ENCODE results near the gene SNAI3.
A peak's percentile ranks its signal among the peaks of the same experiment; 100 is the strongest.

SNAI3 gene

GRCh38 chr16:88640039-88640495 is 46.2 kb downstream of the SNAI3 start:
- no peak for ATAC-seq
- H3K27me3 Mint-ChIP-seq = peaks cover 23% of the 10 kb centered on the region
- H3K36me3 Mint-ChIP-seq (ENCODE audit: low read depth) = peaks cover 10% of the 10 kb centered on the region
- H3K9me3 Mint-ChIP-seq = peaks cover 4% of the 10 kb centered on the region
- no peak for DNase-seq
- peaks cover 42% of the 10 kb centered on the region for H3K4me1 Mint-ChIP-seq
- H3K4me3 Mint-ChIP-seq = no peak overlapping the region
- H3K27ac Mint-ChIP-seq = no peak overlapping the region

GRCh38 chr16:88639231-88640038 is 46.9 kb downstream of the SNAI3 start:
- no peak for ATAC-seq
- H3K36me3 Mint-ChIP-seq (ENCODE audit: low read depth) = peaks cover 10% of the 10 kb centered on the region
- H3K4me3 Mint-ChIP-seq = no peak overlapping the region
- peaks cover 43% of the 10 kb centered on the region for H3K4me1 Mint-ChIP-seq
- no peak overlapping the region for H3K27ac Mint-ChIP-seq
- no peak for DNase-seq
- peaks cover 23% of the 10 kb centered on the region for H3K27me3 Mint-ChIP-seq
- peaks cover 4% of the 10 kb centered on the region for H3K9me3 Mint-ChIP-seq

- DNase-seq = no peak
- H3K36me3 Mint-ChIP-seq (ENCODE audit: low read depth) = peaks cover 3% of the 10 kb centered on the region
- peaks cover 23% of the 10 kb centered on the region for H3K27me3 Mint-ChIP-seq
- H3K4me1 Mint-ChIP-seq = peaks cover 49% of the 10 kb centered on the region
- no peak for ATAC-seq
- H3K27ac Mint-ChIP-seq = no peak within 1 kb of the TSS
- no peak within 1 kb of the TSS for H3K4me3 Mint-ChIP-seq
- H3K9me3 Mint-ChIP-seq = peaks cover 4% of the 10 kb centered on the region
These were observed 47.7 kb downstream of the SNAI3 start, which contains the start of gene IL17C for GRCh38 chr16:88638323-88639230. Gene IL17C, plus strand, starts transcription at chr16:88638572. Its CDS starts 70 bp downstream, at chr16:88638642.

- Mint-ChIP-seq H3K4me3 (peak overlapping the region; percentile 46), H3K27ac (peak overlapping the region; percentile 70), H3K36me3 (ENCODE audit: low read depth) (peaks cover 7% of the 10 kb centered on the region), H3K4me1 (peaks cover 58% of the 10 kb centered on the region), H3K9me3 (peaks cover 4% of the 10 kb centered on the region), H3K27me3 (peaks cover 23% of the 10 kb centered on the region)
- DNase-seq (no peak), ATAC-seq (no peak)
These were observed 49.6 kb downstream of the SNAI3 start for GRCh38 chr16:88636488-88637265.

GRCh38 chr16:88635671-88636319 is 50.5 kb downstream of the SNAI3 start:
- ATAC-seq (no peak), DNase-seq (no peak)
- Mint-ChIP-seq H3K36me3 (ENCODE audit: low read depth) (peaks cover 7% of the 10 kb centered on the region), H3K9me3 (peaks cover 4% of the 10 kb centered on the region), H3K4me3 (no peak overlapping the region), H3K4me1 (peaks cover 55% of the 10 kb centered on the region), H3K27ac (no peak overlapping the region), H3K27me3 (peaks cover 22% of the 10 kb centered on the region)

GRCh38 chr16:88634994-88635670 is 51.2 kb downstream of the SNAI3 start:
- no peak for DNase-seq
- peaks cover 50% of the 10 kb centered on the region for H3K4me1 Mint-ChIP-seq
- peak; percentile 0 for ATAC-seq
- H3K4me3 Mint-ChIP-seq = peak overlapping the region; percentile 61
- H3K27me3 Mint-ChIP-seq = peaks cover 17% of the 10 kb centered on the region
- H3K9me3 Mint-ChIP-seq = peaks cover 4% of the 10 kb centered on the region
- peaks cover 7% of the 10 kb centered on the region for H3K36me3 Mint-ChIP-seq (ENCODE audit: low read depth)
- H3K27ac Mint-ChIP-seq = peak overlapping the region; percentile 52

DNA sequence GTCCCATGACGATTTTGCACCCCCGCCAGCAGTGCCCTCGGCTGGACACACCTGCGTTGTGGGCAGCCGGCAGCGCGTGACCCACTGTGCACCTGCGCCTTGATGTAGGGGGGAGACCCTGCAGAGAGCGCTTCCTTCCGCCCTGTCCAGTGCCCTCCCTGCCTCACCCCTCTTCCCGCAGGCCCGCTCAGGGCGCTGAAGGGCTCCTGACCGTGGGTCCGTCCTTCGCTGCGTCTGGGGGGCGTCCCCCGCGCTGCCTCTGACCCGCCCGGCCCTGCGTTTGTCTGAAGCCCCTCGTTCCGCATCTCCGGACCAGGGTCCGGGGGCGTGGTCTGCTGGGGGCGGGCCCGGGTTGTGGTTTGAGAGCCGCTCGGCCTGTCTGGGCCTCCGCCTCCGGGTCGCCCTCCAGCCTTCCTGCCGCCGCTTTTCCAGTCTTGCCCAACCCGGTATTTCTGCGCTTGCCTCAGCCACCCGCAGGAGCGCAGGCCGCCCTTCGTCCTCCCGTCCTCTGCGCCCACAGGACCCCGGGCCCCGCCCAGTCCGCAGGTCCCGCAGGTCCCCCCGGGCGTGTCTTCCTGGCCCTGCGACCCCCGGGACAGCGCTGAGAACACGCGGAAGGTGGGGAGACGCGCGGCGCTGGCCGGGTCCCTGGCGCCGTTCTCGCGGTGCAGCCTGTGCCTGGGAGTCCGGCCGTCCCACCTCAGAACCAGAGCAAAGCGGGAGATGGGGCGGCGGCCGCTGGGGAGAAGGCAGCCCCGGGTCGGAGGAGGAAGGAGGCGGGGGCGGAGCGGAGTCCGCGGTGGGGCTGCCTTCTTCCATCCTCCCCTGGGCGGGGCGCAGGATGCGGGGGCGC is 51.9 kb downstream of the SNAI3 start:
- peak; percentile 68 for DNase-seq
- Mint-ChIP-seq H3K27me3 (peaks cover 15% of the 10 kb centered on the region), H3K27ac (peak overlapping the region; percentile 42), H3K4me1 (peaks cover 48% of the 10 kb centered on the region), H3K4me3 (peak overlapping the region; percentile 61), H3K9me3 (peaks cover 4% of the 10 kb centered on the region), H3K36me3 (ENCODE audit: low read depth) (peaks cover 11% of the 10 kb centered on the region)
- peak; percentile 35 for ATAC-seq

- peaks cover 14% of the 10 kb centered on the region for H3K36me3 Mint-ChIP-seq (ENCODE audit: low read depth)
- H3K27me3 Mint-ChIP-seq = peaks cover 14% of the 10 kb centered on the region
- H3K9me3 Mint-ChIP-seq = peaks cover 4% of the 10 kb centered on the region
- DNase-seq = peak; percentile 77
- no peak overlapping the region for H3K27ac Mint-ChIP-seq
- peaks cover 46% of the 10 kb centered on the region for H3K4me1 Mint-ChIP-seq
- peak; percentile 52 for ATAC-seq
- peak overlapping the region; percentile 61 for H3K4me3 Mint-ChIP-seq
These were observed 52.6 kb downstream of the SNAI3 start for GRCh38 chr16:88633684-88634140.

DNA sequence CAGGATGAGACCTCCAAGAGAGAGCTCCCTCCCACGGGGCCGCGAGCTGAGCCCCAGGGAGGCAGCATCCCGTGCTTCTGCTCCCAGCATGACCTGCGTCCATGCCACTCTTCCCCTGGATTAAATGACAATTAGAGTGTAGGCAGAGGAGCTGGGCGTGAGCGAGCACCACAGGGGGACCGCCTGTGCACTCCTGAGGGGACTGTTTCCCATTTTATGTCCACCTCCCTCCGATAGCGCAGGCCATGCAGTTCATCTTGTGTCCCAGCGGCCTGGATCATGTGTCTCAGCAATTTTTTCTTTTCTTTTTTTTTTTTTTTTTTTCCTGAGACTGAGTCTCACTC is 53.7 kb downstream of the SNAI3 start:
- no peak for ATAC-seq
- no peak for DNase-seq
- Mint-ChIP-seq H3K36me3 (ENCODE audit: low read depth) (peaks cover 17% of the 10 kb centered on the region), H3K4me3 (no peak overlapping the region), H3K9me3 (peaks cover 4% of the 10 kb centered on the region), H3K27ac (no peak overlapping the region), H3K27me3 (peaks cover 4% of the 10 kb centered on the region), H3K4me1 (peaks cover 38% of the 10 kb centered on the region)

GRCh38 chr16:88631920-88632586 is 54.3 kb downstream of the SNAI3 start:
- Mint-ChIP-seq H3K27ac (no peak overlapping the region), H3K36me3 (ENCODE audit: low read depth) (peaks cover 14% of the 10 kb centered on the region), H3K4me1 (peaks cover 33% of the 10 kb centered on the region), H3K9me3 (peaks cover 1% of the 10 kb centered on the region), H3K27me3 (peaks cover under 1% of the 10 kb centered on the region), H3K4me3 (no peak overlapping the region)
- DNase-seq = no peak
- no peak for ATAC-seq

- DNase-seq (no peak), ATAC-seq (no peak)
- H3K4me3 Mint-ChIP-seq = no peak overlapping the region
- H3K36me3 Mint-ChIP-seq (ENCODE audit: low read depth) = peaks cover 19% of the 10 kb centered on the region
- no peak overlapping the region for H3K27ac Mint-ChIP-seq
- H3K27me3 Mint-ChIP-seq = no peaks in the 10 kb centered on the region
- peaks cover 31% of the 10 kb centered on the region for H3K4me1 Mint-ChIP-seq
- no peaks in the 10 kb centered on the region for H3K9me3 Mint-ChIP-seq
These were observed 54.9 kb downstream of the SNAI3 start for GRCh38 chr16:88631384-88631783.

DNA sequence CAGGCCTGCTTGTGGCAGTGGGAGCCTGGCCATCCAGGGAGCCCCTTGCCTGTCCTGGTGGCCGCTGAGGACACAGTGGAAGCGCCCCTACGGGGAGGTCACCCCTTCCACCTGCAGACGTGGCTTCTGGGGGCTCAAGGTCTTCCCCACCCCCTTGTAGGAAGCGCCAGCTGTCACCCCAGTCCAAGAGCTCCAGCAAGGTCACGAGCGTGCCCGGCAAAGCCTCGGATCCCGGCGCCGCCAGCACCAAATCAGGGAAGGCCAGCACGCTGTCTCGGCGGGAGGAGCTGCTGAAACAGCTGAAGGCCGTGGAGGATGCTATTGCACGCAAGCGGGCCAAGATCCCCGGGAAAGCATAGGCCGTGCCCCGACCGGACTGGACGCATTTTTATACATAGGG is 55.4 kb downstream of the SNAI3 start:
- no peak for ATAC-seq
- Mint-ChIP-seq H3K36me3 (ENCODE audit: low read depth) (peaks cover 20% of the 10 kb centered on the region), H3K4me3 (no peak overlapping the region)

More for the DNA sequence above, 55.4 kb downstream of the SNAI3 start:
- H3K27ac Mint-ChIP-seq = no peak overlapping the region
- no peaks in the 10 kb centered on the region for H3K9me3 Mint-ChIP-seq
- H3K4me1 Mint-ChIP-seq = peaks cover 26% of the 10 kb centered on the region
- no peak for DNase-seq
- H3K27me3 Mint-ChIP-seq = no peaks in the 10 kb centered on the region
